ENCODE measurements around the gene CAMK4. TPM values are rescaled to one million over a fixed set of nuclear protein-coding genes. Genes with fewer than 3 reads are reported as not detected.

The CAMK4 gene
- polyA plus RNA-seq, 1 donor (not counting 4 experiments of a cell fraction or from before 2014, with no cell fraction given), result 0.45 TPM

DNA sequence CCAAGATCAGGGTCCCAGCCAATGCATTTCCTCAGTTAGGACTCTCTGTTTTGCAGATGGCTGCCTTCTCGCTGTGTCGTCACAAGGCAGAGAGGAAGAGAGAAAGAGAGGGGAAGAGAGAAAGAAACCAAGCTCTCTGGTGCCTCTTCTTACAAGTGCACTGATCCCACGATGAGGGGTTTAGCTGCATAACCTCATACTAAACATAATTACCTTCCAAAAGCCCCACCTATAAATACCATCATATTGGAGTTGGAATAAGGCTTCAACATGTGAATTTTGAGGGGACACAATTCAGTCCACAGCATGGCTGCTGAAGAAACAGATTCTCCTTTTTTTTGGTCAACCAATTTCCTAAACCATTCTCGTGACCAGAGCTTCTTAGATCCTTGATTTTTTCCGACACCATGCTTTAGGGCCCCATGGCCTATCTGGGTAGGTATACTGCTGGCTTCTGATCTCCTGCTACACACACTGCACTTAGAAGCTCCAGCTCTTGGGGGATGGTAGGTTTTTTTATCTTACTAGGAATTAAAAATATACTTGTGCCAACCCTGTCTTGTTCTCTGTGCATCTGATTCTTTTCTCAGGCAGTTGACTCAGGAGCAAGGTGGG lies 5.1 kb downstream of the CAMK4 start:
- dilution Hi-C loops (cut with MboI; ENCODE audit: extremely low pct_ligation_motif_present, low sequenced_read_pairs), result no loop called here
- TF ChIP-seq EZH2 (IDR thresholded peaks at IDR 0.05; ENCODE audit: low read length) (no peak), CTCF (optimal IDR thresholded peaks at IDR 0.05 in 1 of 3, IDR thresholded peaks at IDR 0.05 in 1 of 3, conservative IDR thresholded peaks at IDR 0.05 in 1 of 3; ENCODE audit: extremely low read depth in 1 of 3, insufficient read depth in 2 of 3, low read length in 3 of 3) (no peak)
- H3K4me2 ChIP-seq (ENCODE audit: control insufficient read depth, extremely low read depth, insufficient read depth, low read depth, low read length), result no peak overlapping the region
- no peaks in the 10 kb centered on the region for H3K36me3 ChIP-seq (ENCODE audit: control insufficient read depth in 2 of 2, extremely low read depth in 1 of 2, insufficient read depth in 2 of 2, low read length in 2 of 2)
- H3K9me1 ChIP-seq (ENCODE audit: control insufficient read depth, extremely low read depth, insufficient read depth, low read length), result no peaks in the 10 kb centered on the region
- no peak overlapping the region for H2AFZ ChIP-seq (ENCODE audit: control insufficient read depth, low read length)
- FAIRE-seq, result no peak
- H4K20me1 ChIP-seq (ENCODE audit: control insufficient read depth, extremely low read depth, insufficient read depth, low read length), result no peaks in the 10 kb centered on the region
- peaks cover 17% of the 10 kb centered on the region for H3K4me1 ChIP-seq (ENCODE audit: control insufficient read depth, extremely low read depth, insufficient read depth, low read length)
- H3K4me3 ChIP-seq (ENCODE audit: control insufficient read depth in 2 of 3, extremely low read depth in 1 of 3, insufficient read depth in 2 of 3, low read depth in 1 of 3, low read length in 3 of 3), result no peak overlapping the region
- H3K27ac ChIP-seq (ENCODE audit: control insufficient read depth, insufficient read depth, low read length), result no peak overlapping the region
- no peaks in the 10 kb centered on the region for H3K27me3 ChIP-seq (ENCODE audit: control insufficient read depth, extremely low read depth, insufficient read depth, low read length)
- H3K9ac ChIP-seq (ENCODE audit: control insufficient read depth, extremely low read depth, insufficient read depth, low read length), result no peak overlapping the region
- no peaks in the 10 kb centered on the region for H3K79me2 ChIP-seq (ENCODE audit: control insufficient read depth, insufficient read depth, low read length)
- DNase-seq (ENCODE audit: low read depth, low spot score), result no peak
- no peaks in the 10 kb centered on the region for H3K9me3 ChIP-seq (ENCODE audit: control insufficient read depth, low read depth, low read length)

DNA sequence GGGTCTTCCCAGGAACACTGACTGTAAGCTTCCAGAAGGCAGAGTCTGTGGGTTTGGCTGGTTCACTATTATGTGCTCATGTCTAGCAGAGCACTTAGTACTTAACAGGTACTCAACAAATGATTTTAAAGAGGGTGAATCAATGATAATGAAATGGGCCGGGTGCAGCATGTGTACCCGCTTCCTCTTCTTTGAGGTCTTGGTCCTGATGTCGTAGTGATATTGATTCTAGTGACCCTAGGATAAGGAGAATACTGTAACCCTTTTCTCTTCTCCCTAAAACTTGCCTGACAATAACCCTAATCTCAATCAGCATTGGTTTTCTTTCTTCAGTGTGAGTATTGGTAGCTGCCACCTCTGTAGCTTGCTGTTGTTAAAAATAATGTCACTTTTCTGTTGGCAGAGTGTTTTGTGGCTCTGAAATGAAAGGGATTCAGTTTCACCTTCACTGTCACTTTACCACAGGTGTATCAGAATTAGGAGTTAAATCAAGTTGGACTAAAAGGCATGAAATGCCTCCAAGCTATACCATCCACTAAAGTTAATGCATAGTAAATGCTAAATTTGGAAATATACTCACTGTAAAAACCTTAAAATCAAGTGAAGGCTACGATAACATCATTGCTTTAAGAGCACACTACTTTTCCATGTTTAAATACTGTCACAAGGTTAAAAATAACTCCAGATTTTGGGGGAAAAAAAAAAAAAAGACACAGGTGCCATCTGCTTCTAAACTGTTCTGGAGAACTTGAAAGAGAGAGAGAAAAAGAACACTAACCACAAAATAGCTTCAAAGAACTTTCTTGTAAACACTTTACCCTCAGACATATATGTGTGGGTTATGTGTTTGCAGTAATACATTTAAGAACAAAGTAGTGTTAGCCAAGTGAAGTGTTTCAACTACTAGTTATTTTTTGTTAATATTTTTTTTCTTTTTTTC lies 6.0 kb downstream of the CAMK4 start:
- H2AFZ ChIP-seq (ENCODE audit: control insufficient read depth, low read length), result no peak overlapping the region
- H3K27me3 ChIP-seq (ENCODE audit: control insufficient read depth, extremely low read depth, insufficient read depth, low read length), result no peaks in the 10 kb centered on the region
- no peaks in the 10 kb centered on the region for H3K9me1 ChIP-seq (ENCODE audit: control insufficient read depth, extremely low read depth, insufficient read depth, low read length)
- no peak for DNase-seq (ENCODE audit: low read depth, low spot score)
- H3K4me3 ChIP-seq (ENCODE audit: control insufficient read depth in 2 of 3, extremely low read depth in 1 of 3, insufficient read depth in 2 of 3, low read depth in 1 of 3, low read length in 3 of 3), result no peak overlapping the region
- no peaks in the 10 kb centered on the region for H3K36me3 ChIP-seq (ENCODE audit: control insufficient read depth in 2 of 2, extremely low read depth in 1 of 2, insufficient read depth in 2 of 2, low read length in 2 of 2)
- no peaks in the 10 kb centered on the region for H4K20me1 ChIP-seq (ENCODE audit: control insufficient read depth, extremely low read depth, insufficient read depth, low read length)
- no peak overlapping the region for H3K27ac ChIP-seq (ENCODE audit: control insufficient read depth, insufficient read depth, low read length)
- dilution Hi-C loops (cut with MboI; ENCODE audit: extremely low pct_ligation_motif_present, low sequenced_read_pairs), result no loop called here
- no peaks in the 10 kb centered on the region for H3K79me2 ChIP-seq (ENCODE audit: control insufficient read depth, insufficient read depth, low read length)
- no peak for FAIRE-seq
- no peak overlapping the region for H3K4me2 ChIP-seq (ENCODE audit: control insufficient read depth, extremely low read depth, insufficient read depth, low read depth, low read length)
- no peak overlapping the region for H3K9ac ChIP-seq (ENCODE audit: control insufficient read depth, extremely low read depth, insufficient read depth, low read length)
- peaks cover 10% of the 10 kb centered on the region for H3K4me1 ChIP-seq (ENCODE audit: control insufficient read depth, extremely low read depth, insufficient read depth, low read length)
- TF ChIP-seq CTCF (optimal IDR thresholded peaks at IDR 0.05 in 1 of 3, IDR thresholded peaks at IDR 0.05 in 1 of 3, conservative IDR thresholded peaks at IDR 0.05 in 1 of 3; ENCODE audit: extremely low read depth in 1 of 3, insufficient read depth in 2 of 3, low read length in 3 of 3) (no peak), EZH2 (IDR thresholded peaks at IDR 0.05; ENCODE audit: low read length) (no peak)
- H3K9me3 ChIP-seq (ENCODE audit: control insufficient read depth, low read depth, low read length), result no peaks in the 10 kb centered on the region

Measured in keratinocyte (primary cell).